Measurements from ENCODE around the gene SLC1A4. TPM values are rescaled to one million over a fixed set of nuclear protein-coding genes. Genes with fewer than 3 reads are reported as not detected.
A peak's percentile ranks its signal among the peaks of the same experiment; 100 is the strongest.

SLC1A4 gene
- total and polyA plus RNA-seq, 4 donors: 3.4 to 23.4 (median 9.6) TPM

- H3K27me3 ChIP-seq (ENCODE audit: control insufficient read depth in 4 of 4, insufficient read depth in 4 of 4, low read length in 3 of 4): no peaks in the 10 kb centered on the region
- WGBS: 57% methylated on average over 8 of the region's 8 CpGs
- TF ChIP-seq HNF4A (conservative IDR thresholded peaks at IDR 0.05) (peak; percentile 24 to 42), EGR1 (IDR thresholded peaks at IDR 0.05; ENCODE audit: low read depth in 2 of 2) (no peak), SP1 (IDR thresholded peaks at IDR 0.05) (peak; percentile 47), YY1 (IDR thresholded peaks at IDR 0.05) (no peak), CTCF (IDR thresholded peaks at IDR 0.05; ENCODE audit: low read depth, low read length, missing input control) (no peak), JUND (IDR thresholded peaks at IDR 0.05) (peak in 1 of 2 donors; percentile 14), HNF4G (IDR thresholded peaks at IDR 0.05) (no peak), GABPA (IDR thresholded peaks at IDR 0.05 in 1 of 2, conservative IDR thresholded peaks at IDR 0.05 in 1 of 2) (no peak), FOXA1 (IDR thresholded peaks at IDR 0.05) (peak; percentile 24), RAD21 (IDR thresholded peaks at IDR 0.05) (peak; percentile 7 to 8), NR2F2 (IDR thresholded peaks at IDR 0.05) (no peak), MAX (IDR thresholded peaks at IDR 0.05) (no peak), TAF1 (conservative IDR thresholded peaks at IDR 0.05) (no peak), FOXA2 (IDR thresholded peaks at IDR 0.05) (peak; percentile 66), RXRA (IDR thresholded peaks at IDR 0.05) (peak; percentile 67 to 79), ATF3 (IDR thresholded peaks at IDR 0.05) (no peak)
- TF ChIP-seq, protein P1, sequence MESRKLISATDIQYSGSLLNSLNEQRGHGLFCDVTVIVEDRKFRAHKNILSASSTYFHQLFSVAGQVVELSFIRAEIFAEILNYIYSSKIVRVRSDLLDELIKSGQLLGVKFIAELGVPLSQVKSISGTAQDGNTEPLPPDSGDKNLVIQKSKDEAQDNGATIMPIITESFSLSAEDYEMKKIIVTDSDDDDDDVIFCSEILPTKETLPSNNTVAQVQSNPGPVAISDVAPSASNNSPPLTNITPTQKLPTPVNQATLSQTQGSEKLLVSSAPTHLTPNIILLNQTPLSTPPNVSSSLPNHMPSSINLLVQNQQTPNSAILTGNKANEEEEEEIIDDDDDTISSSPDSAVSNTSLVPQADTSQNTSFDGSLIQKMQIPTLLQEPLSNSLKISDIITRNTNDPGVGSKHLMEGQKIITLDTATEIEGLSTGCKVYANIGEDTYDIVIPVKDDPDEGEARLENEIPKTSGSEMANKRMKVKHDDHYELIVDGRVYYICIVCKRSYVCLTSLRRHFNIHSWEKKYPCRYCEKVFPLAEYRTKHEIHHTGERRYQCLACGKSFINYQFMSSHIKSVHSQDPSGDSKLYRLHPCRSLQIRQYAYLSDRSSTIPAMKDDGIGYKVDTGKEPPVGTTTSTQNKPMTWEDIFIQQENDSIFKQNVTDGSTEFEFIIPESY (IDR thresholded peaks at IDR 0.05): no peak
- TF ChIP-seq, protein P2, sequence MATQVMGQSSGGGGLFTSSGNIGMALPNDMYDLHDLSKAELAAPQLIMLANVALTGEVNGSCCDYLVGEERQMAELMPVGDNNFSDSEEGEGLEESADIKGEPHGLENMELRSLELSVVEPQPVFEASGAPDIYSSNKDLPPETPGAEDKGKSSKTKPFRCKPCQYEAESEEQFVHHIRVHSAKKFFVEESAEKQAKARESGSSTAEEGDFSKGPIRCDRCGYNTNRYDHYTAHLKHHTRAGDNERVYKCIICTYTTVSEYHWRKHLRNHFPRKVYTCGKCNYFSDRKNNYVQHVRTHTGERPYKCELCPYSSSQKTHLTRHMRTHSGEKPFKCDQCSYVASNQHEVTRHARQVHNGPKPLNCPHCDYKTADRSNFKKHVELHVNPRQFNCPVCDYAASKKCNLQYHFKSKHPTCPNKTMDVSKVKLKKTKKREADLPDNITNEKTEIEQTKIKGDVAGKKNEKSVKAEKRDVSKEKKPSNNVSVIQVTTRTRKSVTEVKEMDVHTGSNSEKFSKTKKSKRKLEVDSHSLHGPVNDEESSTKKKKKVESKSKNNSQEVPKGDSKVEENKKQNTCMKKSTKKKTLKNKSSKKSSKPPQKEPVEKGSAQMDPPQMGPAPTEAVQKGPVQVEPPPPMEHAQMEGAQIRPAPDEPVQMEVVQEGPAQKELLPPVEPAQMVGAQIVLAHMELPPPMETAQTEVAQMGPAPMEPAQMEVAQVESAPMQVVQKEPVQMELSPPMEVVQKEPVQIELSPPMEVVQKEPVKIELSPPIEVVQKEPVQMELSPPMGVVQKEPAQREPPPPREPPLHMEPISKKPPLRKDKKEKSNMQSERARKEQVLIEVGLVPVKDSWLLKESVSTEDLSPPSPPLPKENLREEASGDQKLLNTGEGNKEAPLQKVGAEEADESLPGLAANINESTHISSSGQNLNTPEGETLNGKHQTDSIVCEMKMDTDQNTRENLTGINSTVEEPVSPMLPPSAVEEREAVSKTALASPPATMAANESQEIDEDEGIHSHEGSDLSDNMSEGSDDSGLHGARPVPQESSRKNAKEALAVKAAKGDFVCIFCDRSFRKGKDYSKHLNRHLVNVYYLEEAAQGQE (IDR thresholded peaks at IDR 0.05): no peak
Observed at GRCh38 chr2:65026154-65026553, 37.0 kb downstream of the SLC1A4 start.

More at GRCh38 chr2:65026154-65026553, 37.0 kb downstream of the SLC1A4 start:
- no peak for DNase-seq (ENCODE audit: low spot score)
- Histone ChIP-seq H3K4me3 (ENCODE audit: low read depth in 1 of 3, low read length in 3 of 3) (no peak overlapping the region), H3K27ac (ENCODE audit: low read depth in 1 of 2, low read length in 2 of 2) (no peak overlapping the region), H3K9ac (ENCODE audit: low read depth in 1 of 2, low read length in 2 of 2) (no peak overlapping the region), H3K4me1 (ENCODE audit: control insufficient read depth in 4 of 4, insufficient read depth in 4 of 4, low read length in 3 of 4) (peaks cover 6 to 21% (median 16%) of the 10 kb centered on the region in 4 donors), H3K36me3 (ENCODE audit: control insufficient read depth in 4 of 4, insufficient read depth in 3 of 4, low read depth in 1 of 4, low read length in 3 of 4) (peaks cover 0 to 5% (median 2%) of the 10 kb centered on the region in 4 donors), H3K9me3 (ENCODE audit: control insufficient read depth in 4 of 4, low read length in 3 of 4) (no peaks in the 10 kb centered on the region)

Measured in liver (tissue), 9 donors.